ENCODE measurements around the gene SMCO2. TPM values are rescaled to one million over a fixed set of nuclear protein-coding genes. Genes with fewer than 3 reads are reported as not detected.
A peak's percentile ranks its signal among the peaks of the same experiment; 100 is the strongest.

Gene SMCO2
- total and polyA plus RNA-seq, 10 of the 15 experiments (the other 5 are each of a cell fraction or from before 2014, with no cell fraction given): 0.11 to 2.3 (median 0.67) TPM

- peak overlapping the region; percentile 80; the same call in 1 of the 2 replicates for H3K4me2 ChIP-seq (ENCODE audit: control insufficient read depth, insufficient read depth)
These were observed 77.9 kb downstream of the SMCO2 start for GRCh38 chr12:27524494-27524835.

GRCh38 chr12:27524839-27525753, 78.6 kb downstream of the SMCO2 start:
- Histone ChIP-seq H3K79me2 (ENCODE audit: control insufficient read depth, insufficient read depth, low read length) (peaks cover 23% of the 10 kb centered on the region), H3K4me2 (ENCODE audit: control insufficient read depth, insufficient read depth) (peak overlapping the region; percentile 80), H3K9ac (ENCODE audit: control insufficient read depth, insufficient read depth, low read length) (peak overlapping the region; percentile 69), H3K9me3 (replicated peaks; ENCODE audit: control insufficient read depth, insufficient read depth, low read length) (no peaks in the 10 kb centered on the region; the same call in 2 of the 3 replicates), H2AFZ (ENCODE audit: control insufficient read depth, low read depth, low read length) (peak overlapping the region; percentile 13), H3K4me1 (ENCODE audit: control insufficient read depth, insufficient read depth, low read length) (peaks cover 1% of the 10 kb centered on the region), H4K20me1 (ENCODE audit: control insufficient read depth, insufficient read depth) (no peaks in the 10 kb centered on the region), H3K36me3 (ENCODE audit: control insufficient read depth in 2 of 2, insufficient read depth in 2 of 2, low read length in 1 of 2) (no peaks in the 10 kb centered on the region), H3K27ac (ENCODE audit: control insufficient read depth, insufficient read depth) (0 out of 2 replicates have a peak overlapping the region, but pooled peaks have one; percentile 15), H3K27me3 (replicated peaks in 1 of 2; ENCODE audit: control insufficient read depth in 2 of 2, insufficient read depth in 2 of 2, low read length in 1 of 2) (no peaks in the 10 kb centered on the region), H3K4me3 (peak overlapping the region; percentile 73)
- FAIRE-seq (no peak), DNase-seq (ENCODE audit: low read depth, low spot score) (no peak), ATAC-seq (no peak)
- SMC1A ChIA-PET (ENCODE audit: uncharacterized antibody, unreplicated experiment): interaction anchor here (0.8 to 1.3 kb wide), 3 partner anchors 9 to 12 kb away, joined by 4 to 11 read pairs (median 6); no protein-coding TSS in a partner anchor
- RAD21 ChIA-PET (ENCODE audit: unreplicated experiment): interaction anchor here (1.0 kb wide), 1 partner anchor 9 kb away, joined by 4 read pairs; no protein-coding TSS in a partner anchor
- no peak for TF ChIP-seq IRF4 (IDR thresholded peaks at IDR 0.05; ENCODE audit: low read depth, low read length)
- no peak for TF ChIP-seq MLLT1 (IDR thresholded peaks at IDR 0.05)
- no peak for TF ChIP-seq REST (IDR thresholded peaks at IDR 0.05; ENCODE audit: low read depth, low read length)
- TF ChIP-seq SMARCA5 (IDR thresholded peaks at IDR 0.05): no peak
- POLR2A ChIA-PET: interaction anchor here (2.0 kb wide), 1 partner anchor 21 kb away, joined by 4 read pairs; no protein-coding TSS in a partner anchor
- 12% methylated on average over 16 of the region's 16 CpGs for WGBS (ENCODE audit: insufficient coverage, insufficient replicate concordance, low lambda C conversion rate, missing lambda C conversion rate)
- CTCF ChIA-PET: interaction anchor here (1.3 to 2.7 kb wide), 3 partner anchors 11 to 90 kb away, joined by 3 to 8 read pairs (median 4); no protein-coding TSS in a partner anchor
- intact Hi-C loops (cut with micrococcal nuclease; ENCODE audit: unreplicated experiment) (loop anchor here (2.0 kb wide), 1 partner anchor 90 kb away; no protein-coding TSS in a partner anchor), in situ Hi-C loops (cut with MboI) (no loop called here)
- TSS peak; percentile 66 for BruUV-seq (replicated peaks)

More at GRCh38 chr12:27524494-27524835, 77.9 kb downstream of the SMCO2 start:
- Histone ChIP-seq H3K27me3 (replicated peaks in 1 of 2; ENCODE audit: control insufficient read depth in 2 of 2, insufficient read depth in 2 of 2, low read length in 1 of 2) (no peaks in the 10 kb centered on the region), H2AFZ (ENCODE audit: control insufficient read depth, low read depth, low read length) (peak overlapping the region; percentile 98), H3K79me2 (ENCODE audit: control insufficient read depth, insufficient read depth, low read length) (peaks cover 22% of the 10 kb centered on the region), H3K4me3 (peak overlapping the region; percentile 73), H3K9me3 (replicated peaks; ENCODE audit: control insufficient read depth, insufficient read depth, low read length) (no peaks in the 10 kb centered on the region; the same call in 2 of the 3 replicates), H3K36me3 (ENCODE audit: control insufficient read depth in 2 of 2, insufficient read depth in 2 of 2, low read length in 1 of 2) (no peaks in the 10 kb centered on the region), H3K4me1 (ENCODE audit: control insufficient read depth, insufficient read depth, low read length) (no peaks in the 10 kb centered on the region), H4K20me1 (ENCODE audit: control insufficient read depth, insufficient read depth) (no peaks in the 10 kb centered on the region), H3K27ac (ENCODE audit: control insufficient read depth, insufficient read depth) (peak overlapping the region; percentile 58), H3K9ac (ENCODE audit: control insufficient read depth, insufficient read depth, low read length) (peak overlapping the region; percentile 69)
- RAD21 ChIA-PET (ENCODE audit: unreplicated experiment): interaction anchor here (0.8 to 1.0 kb wide), 2 partner anchors 10 to 90 kb away, joined by 3 to 4 read pairs; no protein-coding TSS in a partner anchor
- DNase-seq (ENCODE audit: low read depth, low spot score): no peak
- CTCF ChIA-PET: interaction anchor here (1.3 to 2.7 kb wide), 4 partner anchors 11 to 128 kb away, joined by 3 to 8 read pairs (median 6); no protein-coding TSS in a partner anchor
- 1% methylated on average over 8 of the region's 8 CpGs for WGBS (ENCODE audit: insufficient coverage, insufficient replicate concordance, low lambda C conversion rate, missing lambda C conversion rate)
- POLR2A ChIA-PET: interaction anchor here (1.1 to 2.0 kb wide), 2 partner anchors 11 to 22 kb away, joined by 4 read pairs; no protein-coding TSS in a partner anchor
- in situ Hi-C loops (cut with MboI) (no loop called here), intact Hi-C loops (cut with micrococcal nuclease; ENCODE audit: unreplicated experiment) (loop anchor here (2.0 kb wide), 1 partner anchor 90 kb away; no protein-coding TSS in a partner anchor)
- no peak for TF ChIP-seq PAX8 (IDR thresholded peaks at IDR 0.05)
- no peak for TF ChIP-seq RFX5 (IDR thresholded peaks at IDR 0.05; ENCODE audit: low read depth, low read length)
- no peak for TF ChIP-seq SUZ12 (IDR thresholded peaks at IDR 0.05; ENCODE audit: unreplicated experiment)
- no peak for TF ChIP-seq BRCA1 (IDR thresholded peaks at IDR 0.05; ENCODE audit: low read depth, low read length)
- SMC1A ChIA-PET (ENCODE audit: uncharacterized antibody, unreplicated experiment): interaction anchor here (0.8 to 1.6 kb wide), 5 partner anchors 8 to 36 kb away, joined by 3 to 11 read pairs (median 4); no protein-coding TSS in a partner anchor
- BruUV-seq (replicated peaks): no TSS peak
- FAIRE-seq: no peak
- peak; percentile 13 for ATAC-seq

All from GM12878 (cell line).